Measurements from ENCODE around the gene NOP9. TPM values are rescaled to one million over a fixed set of nuclear protein-coding genes. Genes with fewer than 3 reads are reported as not detected.

Gene NOP9
- total RNA-seq, 1 donor from 2014 or later, result 22.0 TPM

DNA sequence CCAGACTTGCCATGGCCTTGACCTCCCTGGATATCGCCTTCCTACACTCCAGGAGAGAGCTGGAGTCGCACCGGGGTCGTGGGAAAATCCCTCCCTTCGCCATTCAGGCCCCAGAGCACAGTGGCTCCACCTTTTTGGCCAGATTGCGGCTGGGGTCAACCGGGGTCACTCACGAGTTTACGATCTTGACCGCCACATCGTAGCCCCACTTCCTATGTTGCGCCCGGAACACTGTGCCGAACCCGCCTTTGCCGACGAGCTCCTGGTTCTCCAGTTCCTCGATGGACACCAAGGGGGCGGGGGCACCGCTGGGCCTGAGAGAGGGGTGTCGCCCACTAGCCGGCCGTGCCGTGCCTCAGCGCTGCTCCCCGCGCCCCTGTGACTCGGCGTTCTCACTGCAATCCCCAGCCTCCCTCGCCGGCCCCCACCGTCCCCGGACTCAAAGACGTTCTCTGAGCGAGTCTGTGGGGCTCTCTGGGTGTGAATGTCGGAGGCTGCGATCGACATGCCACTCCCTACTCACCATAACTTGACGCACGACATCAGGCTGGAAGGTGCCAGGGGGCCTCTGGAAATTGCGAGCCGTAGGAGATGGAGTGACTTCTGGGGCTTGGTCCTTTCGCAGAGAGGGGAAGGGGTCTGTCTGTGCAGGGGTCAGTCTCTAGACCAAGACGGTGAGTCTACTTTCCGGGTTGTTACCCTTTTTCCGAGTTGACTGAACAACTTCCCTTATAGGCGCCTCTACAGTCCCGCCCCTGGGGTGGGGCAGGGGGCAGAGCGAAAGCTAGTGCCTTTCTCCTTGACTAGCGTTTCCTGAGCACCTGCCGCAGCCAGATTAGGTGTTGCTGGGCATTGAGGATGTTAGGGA lies 39.9 kb downstream of the NOP9 start, which contains the start of gene RIPK3:
Gene RIPK3, minus strand, starts transcription at position 708 of the 868 bp plus-strand sequence. Its CDS starts 165 bp downstream, at position 543.
- H3K4me1 ChIP-seq, result peaks cover 37% of the 10 kb centered on the region
- no peaks in the 10 kb centered on the region for H3K9me3 ChIP-seq
- peaks cover 16% of the 10 kb centered on the region for H3K36me3 ChIP-seq
- H3K27me3 ChIP-seq (ENCODE audit: low read depth), result peaks cover 12% of the 10 kb centered on the region
- peak within 1 kb of the TSS; percentile 84 for H3K27ac ChIP-seq
- DNase-seq, result peak; percentile 87
- H3K4me3 ChIP-seq, result peak within 1 kb of the TSS; percentile 69
- intact Hi-C loops (cut with DNase I), result no loop called here
- peak; percentile 87 to 92 for ATAC-seq
- TF ChIP-seq, protein P1, sequence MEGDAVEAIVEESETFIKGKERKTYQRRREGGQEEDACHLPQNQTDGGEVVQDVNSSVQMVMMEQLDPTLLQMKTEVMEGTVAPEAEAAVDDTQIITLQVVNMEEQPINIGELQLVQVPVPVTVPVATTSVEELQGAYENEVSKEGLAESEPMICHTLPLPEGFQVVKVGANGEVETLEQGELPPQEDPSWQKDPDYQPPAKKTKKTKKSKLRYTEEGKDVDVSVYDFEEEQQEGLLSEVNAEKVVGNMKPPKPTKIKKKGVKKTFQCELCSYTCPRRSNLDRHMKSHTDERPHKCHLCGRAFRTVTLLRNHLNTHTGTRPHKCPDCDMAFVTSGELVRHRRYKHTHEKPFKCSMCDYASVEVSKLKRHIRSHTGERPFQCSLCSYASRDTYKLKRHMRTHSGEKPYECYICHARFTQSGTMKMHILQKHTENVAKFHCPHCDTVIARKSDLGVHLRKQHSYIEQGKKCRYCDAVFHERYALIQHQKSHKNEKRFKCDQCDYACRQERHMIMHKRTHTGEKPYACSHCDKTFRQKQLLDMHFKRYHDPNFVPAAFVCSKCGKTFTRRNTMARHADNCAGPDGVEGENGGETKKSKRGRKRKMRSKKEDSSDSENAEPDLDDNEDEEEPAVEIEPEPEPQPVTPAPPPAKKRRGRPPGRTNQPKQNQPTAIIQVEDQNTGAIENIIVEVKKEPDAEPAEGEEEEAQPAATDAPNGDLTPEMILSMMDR (IDR thresholded peaks at IDR 0.05), result no peak

GRCh38 chr14:24340606-24341005 lies 41.0 kb downstream of the NOP9 start:
- Histone ChIP-seq H3K4me3 (no peak overlapping the region), H3K36me3 (peaks cover 16% of the 10 kb centered on the region), H3K27me3 (ENCODE audit: low read depth) (peaks cover under 1% of the 10 kb centered on the region), H3K9me3 (no peaks in the 10 kb centered on the region), H3K27ac (peak overlapping the region; percentile 84), H3K4me1 (peaks cover 27% of the 10 kb centered on the region)
- DNase-seq (no peak), ATAC-seq (no peak)
- TF ChIP-seq, protein P1 (IDR thresholded peaks at IDR 0.05), result no peak
- intact Hi-C loops (cut with DNase I), result no loop called here

- H3K4me3 ChIP-seq, result no peak overlapping the region
- intact Hi-C loops (cut with DNase I), result no loop called here
- H3K27ac ChIP-seq, result no peak overlapping the region
Observed at GRCh38 chr14:24342889-24343288, 43.2 kb downstream of the NOP9 start.

DNA sequence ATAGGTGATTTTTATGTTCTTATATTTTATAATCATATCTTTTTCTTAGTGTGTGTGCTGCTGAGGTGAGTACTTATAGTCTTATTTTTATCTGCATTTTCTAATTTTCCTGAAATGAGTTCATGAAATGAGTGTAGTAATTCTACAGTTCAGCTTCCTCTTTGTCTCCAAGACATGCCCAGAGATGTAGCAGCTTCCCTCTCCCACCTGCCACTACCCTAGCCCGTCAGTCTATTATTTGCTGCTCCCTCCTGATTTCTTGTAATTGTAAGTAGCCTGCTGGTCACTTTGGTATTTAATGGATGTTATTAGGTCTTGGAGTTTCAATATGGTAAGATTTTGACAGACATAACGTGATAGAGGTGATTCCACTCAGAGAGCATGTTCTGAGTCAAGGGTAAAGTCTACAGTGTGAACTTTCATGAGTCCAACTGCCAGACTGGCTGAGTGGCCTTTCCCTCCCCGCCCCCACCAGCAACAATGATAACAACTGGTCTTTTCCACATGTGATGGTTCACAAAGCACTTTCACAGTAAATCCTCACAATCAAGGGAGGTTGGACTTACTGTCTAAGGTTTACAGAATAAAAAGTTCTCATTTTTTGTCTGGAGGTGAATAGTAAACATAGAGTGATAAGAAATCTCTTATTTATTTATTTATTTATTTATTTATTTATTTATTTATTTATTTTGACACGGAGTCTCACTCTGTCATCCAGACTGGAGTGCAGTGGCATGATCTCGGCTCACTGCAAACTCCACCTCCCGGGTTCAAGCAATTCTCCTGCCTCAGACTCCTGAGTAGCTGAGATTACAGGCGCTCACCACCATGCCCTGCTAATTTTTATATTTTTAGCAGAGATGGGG lies 44.4 kb downstream of the NOP9 start:
- ATAC-seq, result no peak
- Histone ChIP-seq H3K27me3 (ENCODE audit: low read depth) (no peaks in the 10 kb centered on the region), H3K36me3 (no peaks in the 10 kb centered on the region), H3K9me3 (no peaks in the 10 kb centered on the region), H3K4me1 (peaks cover 11% of the 10 kb centered on the region), H3K4me3 (no peak overlapping the region), H3K27ac (no peak overlapping the region)
- intact Hi-C loops (cut with DNase I), result no loop called here
- TF ChIP-seq, protein P1 (IDR thresholded peaks at IDR 0.05), result no peak
- DNase-seq, result no peak

More at GRCh38 chr14:24342889-24343288, 43.2 kb downstream of the NOP9 start:
- DNase-seq (no peak), ATAC-seq (no peak)
- Histone ChIP-seq H3K9me3 (no peaks in the 10 kb centered on the region), H3K36me3 (peaks cover 4% of the 10 kb centered on the region), H3K4me1 (peaks cover 20% of the 10 kb centered on the region), H3K27me3 (ENCODE audit: low read depth) (no peaks in the 10 kb centered on the region)
- TF ChIP-seq, protein P1 (IDR thresholded peaks at IDR 0.05), result no peak

- peak overlapping the region; percentile 53 for H3K27ac ChIP-seq
- intact Hi-C loops (cut with DNase I), result no loop called here
Observed at GRCh38 chr14:24347134-24347533, 47.5 kb downstream of the NOP9 start.

More at GRCh38 chr14:24347134-24347533, 47.5 kb downstream of the NOP9 start:
- ATAC-seq (no peak), DNase-seq (no peak)
- Histone ChIP-seq H3K27me3 (ENCODE audit: low read depth) (no peaks in the 10 kb centered on the region), H3K9me3 (no peaks in the 10 kb centered on the region), H3K4me3 (no peak overlapping the region), H3K4me1 (peaks cover 10% of the 10 kb centered on the region), H3K36me3 (no peaks in the 10 kb centered on the region)
- TF ChIP-seq, protein P1 (IDR thresholded peaks at IDR 0.05), result no peak
